Measurements from ENCODE around the gene ANKDD1A.

DNA sequence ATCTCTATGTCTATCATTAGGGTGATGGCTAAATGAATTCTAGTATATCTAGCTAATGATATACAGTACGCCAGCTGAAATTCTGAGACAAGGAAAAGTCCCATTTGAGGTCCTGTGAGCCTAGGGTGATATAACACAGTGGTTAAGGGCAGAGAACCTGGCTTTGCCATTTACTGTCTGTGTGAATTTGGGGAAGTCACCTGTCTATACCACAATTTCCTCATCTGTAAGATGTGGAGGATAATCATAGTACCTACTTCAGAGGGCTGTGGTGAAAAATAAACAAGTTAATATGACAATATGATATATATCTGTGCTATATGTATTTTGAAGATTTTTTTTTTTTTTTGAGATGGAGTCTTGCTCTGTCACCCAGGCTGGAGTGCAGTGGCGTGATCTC, 9.8 kb upstream of the ANKDD1A start:
- TF ChIP-seq, protein P1, sequence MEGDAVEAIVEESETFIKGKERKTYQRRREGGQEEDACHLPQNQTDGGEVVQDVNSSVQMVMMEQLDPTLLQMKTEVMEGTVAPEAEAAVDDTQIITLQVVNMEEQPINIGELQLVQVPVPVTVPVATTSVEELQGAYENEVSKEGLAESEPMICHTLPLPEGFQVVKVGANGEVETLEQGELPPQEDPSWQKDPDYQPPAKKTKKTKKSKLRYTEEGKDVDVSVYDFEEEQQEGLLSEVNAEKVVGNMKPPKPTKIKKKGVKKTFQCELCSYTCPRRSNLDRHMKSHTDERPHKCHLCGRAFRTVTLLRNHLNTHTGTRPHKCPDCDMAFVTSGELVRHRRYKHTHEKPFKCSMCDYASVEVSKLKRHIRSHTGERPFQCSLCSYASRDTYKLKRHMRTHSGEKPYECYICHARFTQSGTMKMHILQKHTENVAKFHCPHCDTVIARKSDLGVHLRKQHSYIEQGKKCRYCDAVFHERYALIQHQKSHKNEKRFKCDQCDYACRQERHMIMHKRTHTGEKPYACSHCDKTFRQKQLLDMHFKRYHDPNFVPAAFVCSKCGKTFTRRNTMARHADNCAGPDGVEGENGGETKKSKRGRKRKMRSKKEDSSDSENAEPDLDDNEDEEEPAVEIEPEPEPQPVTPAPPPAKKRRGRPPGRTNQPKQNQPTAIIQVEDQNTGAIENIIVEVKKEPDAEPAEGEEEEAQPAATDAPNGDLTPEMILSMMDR (IDR thresholded peaks at IDR 0.05; ENCODE audit: insufficient read depth, low read length, poor library complexity, severe bottlenecking): no peak
- TF ChIP-seq EZH2phosphoT487 (conservative IDR thresholded peaks at IDR 0.05; ENCODE audit: low read length): no peak
